MCF 10A (cell line): ENCODE measurements around the gene PSMD2. TPM values are rescaled to one million over a fixed set of nuclear protein-coding genes. Genes with fewer than 3 reads are reported as not detected.

Experiments used
- BruUV-seq: library from RNA; stranded (reverse); fragments of 400-500 nt; replicated peaks from 2 replicates; lab custom pipeline; 2021; lab: Mats Ljungman, UMichigan
- CTCF ChIA-PET: fragments of 300-600 bp; sonication (Branson Sonifier 250); formaldehyde crosslinking; extraction: SDS; loops from one replicate; lab custom pipeline; 2021; ENCODE audit warnings: antibody characterized with exemption, inconsistent platforms; lab: Yijun Ruan, JAX
- POLR2A ChIA-PET: fragments of 300-600, 350-650 bp; sonication (Branson Sonifier 250); formaldehyde crosslinking; extraction: SDS; loops from one replicate; lab custom pipeline; 2020; ENCODE audit warnings: antibody characterized with exemption, inconsistent platforms; lab: Yijun Ruan, JAX
- DNase-seq: peaks from one replicate; pipeline ENCODE4 v3.0.0-alpha.2; 2018; ENCODE audit not compliant: unreplicated experiment
- H3K27ac Mint-ChIP-seq: one replicate; pipeline ENCODE4 v1.8.0; 2022; ENCODE audit warnings: mild to moderate bottlenecking, low read depth, mixed read lengths; ENCODE audit not compliant: unreplicated experiment
- H3K27me3 Mint-ChIP-seq: one replicate; pipeline ENCODE4 v1.8.0; 2022; ENCODE audit warnings: mixed read lengths; ENCODE audit not compliant: insufficient read depth, unreplicated experiment
- H3K36me3 Mint-ChIP-seq: one replicate; pipeline ENCODE4 v1.8.0; 2022; ENCODE audit warnings: mild to moderate bottlenecking, moderate library complexity, mixed read lengths; ENCODE audit not compliant: insufficient read depth, unreplicated experiment
- H3K4me1 Mint-ChIP-seq: one replicate; pipeline ENCODE4 v1.8.0; 2022; ENCODE audit warnings: mixed read lengths; ENCODE audit not compliant: insufficient read depth, unreplicated experiment
- H3K4me3 Mint-ChIP-seq: one replicate; pipeline ENCODE4 v1.8.0; 2022; ENCODE audit warnings: mild to moderate bottlenecking, moderate library complexity, mixed read lengths; ENCODE audit not compliant: unreplicated experiment
- H3K9me3 Mint-ChIP-seq: one replicate; pipeline ENCODE4 v1.8.0; 2022; ENCODE audit warnings: mixed read lengths; ENCODE audit not compliant: unreplicated experiment
- CTCF ChIP-seq: fragments of 200-600 bp; IDR thresholded peaks from one replicate; pipeline ENCODE4 v1.8.0; 2022; ENCODE audit warnings: antibody characterized with exemption, mild to moderate bottlenecking; ENCODE audit not compliant: unreplicated experiment
- intact Hi-C: fragments of 100-400 bp; cut with micrococcal nuclease; formaldehyde crosslinking; loops from 2 replicates; pipeline ENCODE4 v1.14.1; 2022
- total RNA-seq: library from RNA; stranded (reverse); gene quantifications from 2 replicates; pipeline ENCODE4 v1.2.3, GENCODE V29; 2022

Gene PSMD2
- total RNA-seq, 1 experiment from 2014 or later: 284 TPM

GRCh38 chr3:184314363-184314699, 15.3 kb downstream of the PSMD2 start, which contains the start of gene EIF4G1:
Gene EIF4G1, plus strand, starts transcription at chr3:184314606. Its CDS starts 1,191 bp downstream, at chr3:184315797.
- no peaks in the 10 kb centered on the region for H3K9me3 Mint-ChIP-seq
- peak; percentile 89 for DNase-seq
- H3K27me3 Mint-ChIP-seq: no peaks in the 10 kb centered on the region
- ChIA-PET POLR2A (interaction anchor here (1.0 to 1.1 kb wide), 3 partner anchors 15 to 46 kb away, joined by 3 read pairs; partner anchors contain the start of genes FAM131A and PSMD2), CTCF (no interaction called here)
- TF ChIP-seq CTCF: no peak
- no TSS peak for BruUV-seq
- H3K36me3 Mint-ChIP-seq: peaks cover 42% of the 10 kb centered on the region
- peak within 1 kb of the TSS; percentile 87 for H3K4me3 Mint-ChIP-seq
- H3K27ac Mint-ChIP-seq: peak within 1 kb of the TSS; percentile 88
- intact Hi-C loops: loop anchor here (2.0 kb wide), 1 partner anchor 48 kb away; no protein-coding TSS in a partner anchor
- H3K4me1 Mint-ChIP-seq: peaks cover 27% of the 10 kb centered on the region

GRCh38 chr3:184314700-184315542, 15.9 kb downstream of the PSMD2 start:
- peaks cover 33% of the 10 kb centered on the region for H3K4me1 Mint-ChIP-seq
- TF ChIP-seq CTCF: no peak
- peaks cover 42% of the 10 kb centered on the region for H3K36me3 Mint-ChIP-seq
- BruUV-seq: no TSS peak
- ChIA-PET CTCF (interaction anchor here (1.7 kb wide), 1 partner anchor 9 kb away, joined by 7 read pairs; no protein-coding TSS in a partner anchor), POLR2A (interaction anchor here (0.7 to 2.7 kb wide), 6 partner anchors 15 to 428 kb away, joined by 3 to 12 read pairs (median 4); partner anchors contain the start of genes CLCN2, FAM131A, POLR2H and PSMD2)
- intact Hi-C loops: loop anchor here (2.0 kb wide), 1 partner anchor 48 kb away; no protein-coding TSS in a partner anchor
- peak; percentile 75 for DNase-seq
- H3K27ac Mint-ChIP-seq: peak overlapping the region; percentile 88
- peak overlapping the region; percentile 87 for H3K4me3 Mint-ChIP-seq
- H3K27me3 Mint-ChIP-seq: no peaks in the 10 kb centered on the region
- H3K9me3 Mint-ChIP-seq: no peaks in the 10 kb centered on the region

DNA sequence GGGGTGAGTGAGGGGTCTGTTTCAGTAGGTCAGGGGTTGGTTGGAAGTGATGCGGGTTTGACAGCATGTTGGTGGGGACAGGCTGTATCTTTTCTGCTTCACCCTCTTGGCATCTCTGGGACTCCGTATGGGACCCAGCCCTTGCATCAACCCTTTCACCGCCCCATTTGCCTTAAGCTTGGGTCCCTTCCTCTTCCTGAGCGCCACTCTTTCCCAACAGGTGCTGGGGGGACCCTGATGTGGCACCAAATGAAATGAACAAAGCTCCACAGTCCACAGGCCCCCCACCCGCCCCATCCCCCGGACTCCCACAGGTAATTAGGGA, 16.5 kb downstream of the PSMD2 start:
- ChIA-PET CTCF (interaction anchor here (1.7 kb wide), 1 partner anchor 10 kb away, joined by 7 read pairs; no protein-coding TSS in a partner anchor), POLR2A (interaction anchor here (0.8 to 2.7 kb wide), 8 partner anchors 12 to 427 kb away, joined by 3 to 12 read pairs (median 4); partner anchors contain the start of genes CLCN2, EIF2B5, POLR2H and PSMD2)

More for the DNA sequence above, 16.5 kb downstream of the PSMD2 start:
- TSS peak; percentile 28 for BruUV-seq
- no peaks in the 10 kb centered on the region for H3K9me3 Mint-ChIP-seq
- H3K27ac Mint-ChIP-seq: peak overlapping the region; percentile 88
- peaks cover 34% of the 10 kb centered on the region for H3K4me1 Mint-ChIP-seq
- DNase-seq: no peak
- no peak for TF ChIP-seq CTCF
- peaks cover 44% of the 10 kb centered on the region for H3K36me3 Mint-ChIP-seq
- H3K4me3 Mint-ChIP-seq: peak overlapping the region; percentile 87
- intact Hi-C loops: loop anchor here (2.0 kb wide), 1 partner anchor 47 kb away; no protein-coding TSS in a partner anchor
- H3K27me3 Mint-ChIP-seq: no peaks in the 10 kb centered on the region
